Measurements from ENCODE around the gene PLXDC2.

DNA sequence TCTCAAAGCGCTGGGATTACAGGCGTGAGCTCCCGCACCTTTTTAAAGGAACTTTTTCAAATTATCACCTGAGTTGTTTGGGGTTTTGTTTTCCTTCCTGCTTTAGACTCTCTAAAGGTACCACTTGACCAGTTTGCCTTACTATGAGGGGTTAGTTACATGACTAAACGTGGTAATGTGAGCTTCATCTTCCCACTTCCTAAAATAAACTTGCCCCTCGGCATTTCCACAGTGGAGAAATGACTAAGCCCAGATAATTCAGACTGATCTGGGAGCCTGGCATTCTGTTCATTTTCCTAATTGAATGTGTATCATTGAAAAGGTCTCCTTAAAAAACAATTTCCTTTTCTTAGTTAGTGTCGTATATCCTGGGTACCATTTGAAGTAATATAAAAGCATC, 163.4 kb downstream of the PLXDC2 start:
- TF ChIP-seq, protein P1, sequence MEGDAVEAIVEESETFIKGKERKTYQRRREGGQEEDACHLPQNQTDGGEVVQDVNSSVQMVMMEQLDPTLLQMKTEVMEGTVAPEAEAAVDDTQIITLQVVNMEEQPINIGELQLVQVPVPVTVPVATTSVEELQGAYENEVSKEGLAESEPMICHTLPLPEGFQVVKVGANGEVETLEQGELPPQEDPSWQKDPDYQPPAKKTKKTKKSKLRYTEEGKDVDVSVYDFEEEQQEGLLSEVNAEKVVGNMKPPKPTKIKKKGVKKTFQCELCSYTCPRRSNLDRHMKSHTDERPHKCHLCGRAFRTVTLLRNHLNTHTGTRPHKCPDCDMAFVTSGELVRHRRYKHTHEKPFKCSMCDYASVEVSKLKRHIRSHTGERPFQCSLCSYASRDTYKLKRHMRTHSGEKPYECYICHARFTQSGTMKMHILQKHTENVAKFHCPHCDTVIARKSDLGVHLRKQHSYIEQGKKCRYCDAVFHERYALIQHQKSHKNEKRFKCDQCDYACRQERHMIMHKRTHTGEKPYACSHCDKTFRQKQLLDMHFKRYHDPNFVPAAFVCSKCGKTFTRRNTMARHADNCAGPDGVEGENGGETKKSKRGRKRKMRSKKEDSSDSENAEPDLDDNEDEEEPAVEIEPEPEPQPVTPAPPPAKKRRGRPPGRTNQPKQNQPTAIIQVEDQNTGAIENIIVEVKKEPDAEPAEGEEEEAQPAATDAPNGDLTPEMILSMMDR (conservative IDR thresholded peaks at IDR 0.05 in 1 of 2, IDR thresholded peaks at IDR 0.05 in 1 of 2; ENCODE audit: extremely low read depth in 1 of 2, insufficient read depth in 1 of 2, low read depth in 1 of 2, low read length in 2 of 2): no peak
- no peak for TF ChIP-seq EZH2 (IDR thresholded peaks at IDR 0.05; ENCODE audit: borderline replicate concordance, low read length)

Measured in mammary epithelial cell (primary cell).